Right lobe of liver (tissue), 4 donors: ENCODE measurements around the gene MMAA.

Experiments
- CTCF ChIP-seq, 4 donors: fragments of 200-600 bp in 3 of 4; fragments of 450-650 bp in 1 of 4; IDR thresholded peaks; one replicate each; pipeline versions ENCODE4 v1.5.1 to v1.8.0; 2016 to 2022; ENCODE audit warnings: antibody characterized with exemption in 4 of 4, mild to moderate bottlenecking in 2 of 4
- POLR2A ChIP-seq: fragments of 450-650 bp; IDR thresholded peaks from one replicate; pipeline ENCODE4 v1.6.1; 2017; ENCODE audit warnings: antibody characterized with exemption, mild to moderate bottlenecking
- donor health status: DM: no; HTN: no; CAD: no.
- donor health status: DM: no; HTN: no; CAD: no.
- donor health status: DM: no; HTN: yes; CAD: no.

GRCh38 chr4:145680902-145681301 is 61.7 kb downstream of the MMAA start:
- no peak for TF ChIP-seq POLR2A
- no peak for TF ChIP-seq CTCF (IDR thresholded peaks at IDR 0.05)
